Measurements from ENCODE around the gene SH3TC1. TPM values are rescaled to one million over a fixed set of nuclear protein-coding genes. Genes with fewer than 3 reads are reported as not detected.
A peak's percentile ranks its signal among the peaks of the same experiment; 100 is the strongest.

Gene SH3TC1
- total RNA-seq, 1 donor from 2014 or later: 27.2 TPM

DNA sequence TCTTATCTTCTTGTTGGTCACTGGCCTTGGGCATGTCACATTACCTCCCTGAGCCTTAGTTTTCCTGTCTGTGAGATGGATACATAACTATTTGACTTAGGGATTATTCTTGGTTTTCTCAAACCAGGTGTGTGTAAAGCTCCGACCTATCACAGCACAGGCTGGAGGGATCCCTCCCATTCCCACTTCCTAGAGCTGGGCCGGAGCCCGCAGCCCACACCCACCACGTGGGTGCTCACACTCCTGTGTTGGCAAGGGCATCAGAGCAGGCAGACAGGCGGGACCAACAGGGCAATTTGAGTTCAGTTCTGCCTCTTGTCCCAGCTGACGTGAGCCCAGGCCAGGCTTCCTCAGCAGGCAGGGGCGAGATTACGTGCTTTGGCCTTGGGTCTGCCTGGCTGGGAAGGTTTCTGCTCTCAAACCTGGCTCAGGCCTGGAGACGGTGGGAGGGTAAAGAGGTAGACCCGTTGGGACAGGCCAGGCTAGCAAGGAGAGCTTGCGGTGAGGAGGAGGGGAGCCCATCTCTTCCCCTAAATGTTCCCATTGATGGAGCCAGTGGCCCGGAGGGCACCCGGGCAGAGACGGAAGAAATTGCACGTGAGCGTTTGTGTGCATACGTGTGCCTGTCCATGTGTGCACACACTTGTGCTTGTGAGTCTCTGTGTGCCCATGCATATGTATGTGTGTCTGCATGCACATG is 734 bp upstream of the SH3TC1 start:
- peak; percentile 57 for DNase-seq (ENCODE audit: low read depth)

- no peak for DNase-seq (ENCODE audit: low read depth)
Observed at GRCh38 chr4:8199594-8200301, 658 bp downstream of the SH3TC1 start.

- peak; percentile 61 for DNase-seq (ENCODE audit: low read depth)
Observed at GRCh38 chr4:8200302-8200975, 1.3 kb downstream of the SH3TC1 start.

DNA sequence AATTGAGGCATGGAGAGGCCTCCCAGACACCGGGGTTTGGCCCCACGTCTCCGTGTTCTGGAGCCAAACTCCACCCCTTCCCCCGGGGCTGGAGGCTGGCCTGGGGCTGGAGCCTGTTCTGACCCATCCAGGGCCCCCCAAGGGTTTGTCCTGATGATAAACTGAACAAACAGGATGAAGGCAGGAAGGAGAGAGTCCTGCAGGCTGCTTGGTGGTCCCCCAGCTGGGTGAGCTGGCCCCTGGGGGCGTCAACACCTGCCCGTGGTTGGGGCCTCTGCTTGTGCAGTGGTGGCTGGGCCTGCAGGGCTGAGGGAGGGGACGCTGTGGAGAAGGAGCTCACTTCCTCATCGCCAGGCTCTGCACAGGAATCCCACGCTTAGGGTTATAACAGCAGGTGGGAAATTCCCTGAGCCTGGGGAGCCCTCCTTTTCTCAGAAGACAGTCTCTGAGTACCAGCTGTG is 2.3 kb downstream of the SH3TC1 start:
- DNase-seq (ENCODE audit: low read depth): no peak

GRCh38 chr4:8202108-8203051 is 3.3 kb downstream of the SH3TC1 start:
- no peak for DNase-seq (ENCODE audit: low read depth)

- no peak for DNase-seq (ENCODE audit: low read depth)
Observed at GRCh38 chr4:8203052-8203401, 3.9 kb downstream of the SH3TC1 start.

GRCh38 chr4:8203817-8204216 is 4.7 kb downstream of the SH3TC1 start:
- no peak for DNase-seq (ENCODE audit: low read depth)

GRCh38 chr4:8204576-8205227 is 5.6 kb downstream of the SH3TC1 start:
- DNase-seq (ENCODE audit: low read depth): no peak

DNA sequence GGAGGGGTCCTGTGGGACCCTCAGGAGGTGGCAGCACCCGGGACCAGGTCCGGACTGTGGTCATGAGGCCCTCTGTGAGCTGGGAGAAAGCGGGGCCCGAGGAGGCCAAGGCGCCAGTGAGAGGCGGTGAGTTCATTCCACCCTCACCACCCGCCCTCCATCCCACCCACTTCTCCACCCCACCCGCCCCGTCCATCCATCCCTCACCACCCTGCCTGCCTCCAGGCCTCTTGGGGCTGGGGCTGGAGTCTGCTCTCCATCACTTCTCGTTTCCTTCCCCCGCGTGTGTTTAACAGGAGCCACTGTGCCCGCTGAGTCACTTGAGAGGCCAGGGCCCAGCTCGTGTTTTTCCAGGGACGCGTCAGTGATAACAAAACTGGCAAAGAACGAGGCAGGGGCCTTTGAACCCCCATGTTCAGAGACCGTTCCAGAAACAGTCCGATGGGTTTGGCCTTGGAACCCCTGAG is 6.2 kb downstream of the SH3TC1 start:
- no peak for DNase-seq (ENCODE audit: low read depth)

GRCh38 chr4:8205749-8206611 is 6.9 kb downstream of the SH3TC1 start:
- DNase-seq (ENCODE audit: low read depth): no peak

- DNase-seq (ENCODE audit: low read depth): no peak
Observed at GRCh38 chr4:8207314-8207713, 8.2 kb downstream of the SH3TC1 start.

DNA sequence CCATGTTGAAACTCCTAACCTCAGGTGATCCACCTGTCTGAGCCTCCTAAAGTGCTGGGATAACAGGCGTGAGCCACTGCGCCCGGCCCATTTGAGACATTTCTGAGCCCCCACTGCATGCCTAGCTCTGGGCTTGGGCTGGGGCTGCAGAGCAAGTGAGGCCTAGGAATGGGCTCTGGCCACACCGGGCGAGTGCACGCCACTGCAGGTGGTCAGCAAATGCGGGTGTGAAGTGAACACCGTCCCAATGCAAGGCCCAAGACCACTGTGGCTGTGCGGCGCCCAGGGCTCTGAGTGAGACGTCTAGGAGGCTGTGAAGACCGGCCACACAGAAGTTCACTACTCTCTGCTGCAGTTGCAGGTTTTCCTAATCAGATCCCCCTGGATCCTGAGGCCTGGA is 9.5 kb downstream of the SH3TC1 start:
- DNase-seq (ENCODE audit: low read depth): no peak

DNA sequence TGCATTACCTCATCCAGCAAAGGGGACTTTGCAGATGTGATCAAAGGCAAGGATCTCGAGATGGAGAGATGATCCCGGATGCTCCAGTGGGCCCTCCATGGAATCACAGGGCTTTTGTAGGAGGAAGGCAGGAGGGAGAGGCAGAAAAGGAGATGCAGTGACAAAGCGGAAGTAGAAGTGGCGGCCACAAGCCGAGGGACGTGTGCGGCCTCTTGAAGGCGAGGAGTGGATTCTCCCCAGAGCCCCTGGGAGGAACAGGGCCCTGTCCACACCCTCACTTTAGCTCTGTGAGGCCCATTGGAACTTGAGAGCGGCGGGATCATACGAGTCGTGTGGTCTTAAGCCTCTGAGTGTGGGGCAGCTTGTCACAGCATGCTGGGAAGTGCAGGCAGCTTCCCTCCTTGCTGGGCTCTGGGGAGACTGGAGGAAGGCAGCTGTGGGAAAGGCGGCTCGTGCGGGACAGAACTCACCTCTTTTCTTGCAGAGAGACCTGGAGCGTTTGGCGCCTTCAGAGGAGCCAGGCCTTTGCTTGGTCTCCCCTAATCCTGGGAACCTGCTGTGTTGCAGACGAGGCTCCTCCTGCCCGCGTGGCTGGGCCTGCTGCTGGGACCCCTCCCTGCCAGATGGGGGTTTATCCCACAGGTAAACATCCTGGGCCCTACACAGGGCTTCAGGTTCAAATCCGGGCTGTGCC is 10.2 kb downstream of the SH3TC1 start:
- DNase-seq (ENCODE audit: low read depth): no peak

GRCh38 chr4:8210010-8210409 is 10.9 kb downstream of the SH3TC1 start:
- no peak for DNase-seq (ENCODE audit: low read depth)

GRCh38 chr4:8210616-8211015 is 11.5 kb downstream of the SH3TC1 start:
- peak; percentile 52 for DNase-seq (ENCODE audit: low read depth)

DNA sequence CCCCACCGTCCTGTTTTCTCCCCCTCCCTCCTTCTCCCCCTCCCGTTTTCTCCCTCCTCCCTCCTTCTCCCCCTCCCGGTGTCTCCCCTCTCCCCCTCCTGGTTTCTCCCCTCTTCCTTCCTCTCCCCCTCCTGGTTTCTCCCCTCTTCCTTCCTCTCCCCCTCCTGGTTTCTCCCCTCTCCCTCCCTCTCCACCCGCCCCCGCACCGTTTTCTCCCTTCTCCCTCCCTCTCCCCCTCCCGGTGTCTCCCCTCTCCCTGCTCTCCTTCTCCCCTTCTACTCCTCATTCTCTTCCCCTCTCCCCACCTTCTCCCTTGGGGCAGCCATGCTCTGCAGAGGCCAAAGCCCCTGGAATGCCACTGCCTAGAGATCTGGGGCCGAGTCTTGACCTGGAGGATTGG is 12.2 kb downstream of the SH3TC1 start:
- DNase-seq (ENCODE audit: low read depth): peak; percentile 18

DNA sequence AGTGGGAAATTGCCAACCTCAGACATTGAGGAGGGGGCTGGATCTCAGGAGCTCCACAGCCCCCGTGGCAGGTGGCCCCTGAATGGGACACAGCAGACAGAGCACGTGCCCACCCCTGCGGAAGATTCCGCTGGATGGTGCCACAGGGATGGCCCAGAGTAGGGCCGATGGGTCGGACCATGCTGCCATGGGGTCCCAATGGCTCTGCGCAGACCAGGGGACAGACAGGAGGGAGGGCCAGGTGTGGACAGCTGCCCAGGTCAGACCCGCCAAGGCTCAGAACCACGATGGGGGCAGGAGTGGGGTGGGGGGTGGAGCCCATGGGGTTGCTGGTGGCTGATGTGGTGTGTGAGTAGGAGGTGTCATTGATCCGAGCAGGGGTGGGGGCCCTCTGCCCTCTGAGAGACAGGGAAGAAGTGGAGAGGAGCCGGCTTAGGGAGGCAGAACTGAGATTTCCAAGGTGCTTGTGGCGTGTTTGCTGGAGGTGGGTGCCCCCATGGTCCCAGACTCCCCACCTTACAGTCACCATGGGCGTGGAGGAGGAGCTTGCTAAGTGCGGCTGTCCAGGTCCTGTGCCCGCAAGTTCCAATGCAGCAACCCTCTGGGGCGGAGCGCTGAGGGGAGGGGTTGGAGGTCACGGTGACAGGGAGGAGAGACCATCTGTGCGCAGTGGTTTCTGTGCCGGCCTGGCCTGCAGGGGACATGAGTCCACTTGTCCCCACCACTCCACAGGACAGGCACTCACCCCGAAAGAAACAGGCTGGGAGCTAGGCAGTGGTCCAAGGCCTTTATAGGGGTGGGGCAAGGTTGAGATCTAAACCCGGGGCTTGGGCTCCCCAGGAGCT is 12.9 kb downstream of the SH3TC1 start:
- no peak for DNase-seq (ENCODE audit: low read depth)

DNA sequence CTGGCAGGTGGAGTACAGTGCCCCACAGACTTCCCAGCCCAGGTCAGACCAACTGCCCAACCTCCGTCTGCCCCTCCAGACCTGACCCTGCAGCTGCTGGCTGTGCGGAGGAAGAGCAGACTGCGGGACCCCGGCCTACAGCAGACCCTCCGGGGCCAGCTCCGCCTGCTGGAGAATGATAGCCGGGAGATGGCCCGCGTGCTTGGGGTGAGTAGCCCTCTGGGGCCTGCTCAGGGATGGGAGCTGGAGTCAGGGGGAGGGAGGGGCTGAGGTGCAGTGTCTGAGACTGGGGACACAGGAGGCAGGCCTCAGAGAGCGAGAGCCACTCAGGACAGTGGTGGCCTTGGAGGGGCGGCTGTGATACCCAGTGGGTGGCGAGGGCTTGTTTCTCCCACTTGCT is 13.5 kb downstream of the SH3TC1 start:
- no peak for DNase-seq (ENCODE audit: low read depth)

DNA sequence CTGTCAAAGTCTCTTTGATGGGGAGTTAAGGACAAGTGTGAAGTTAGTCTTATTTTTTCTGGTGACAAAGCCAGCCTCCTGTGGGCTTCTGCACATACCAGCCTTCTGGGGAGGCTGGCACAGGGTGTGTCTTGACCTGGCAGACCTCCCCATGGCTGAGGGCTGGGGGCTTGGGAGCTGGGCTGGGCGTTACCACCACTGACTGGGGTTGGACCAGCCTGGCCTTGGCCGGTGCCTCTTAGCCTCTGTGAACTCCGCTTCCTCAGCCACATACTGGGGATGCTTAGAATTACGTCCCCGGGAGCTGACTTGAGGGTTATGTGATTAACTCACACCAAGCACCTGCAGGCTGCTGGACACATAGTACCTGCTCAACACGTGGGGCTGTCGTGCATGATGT is 14.0 kb downstream of the SH3TC1 start:
- no peak for DNase-seq (ENCODE audit: low read depth)
